ENCODE data around the gene WDR3.

Gene WDR3

DNA sequence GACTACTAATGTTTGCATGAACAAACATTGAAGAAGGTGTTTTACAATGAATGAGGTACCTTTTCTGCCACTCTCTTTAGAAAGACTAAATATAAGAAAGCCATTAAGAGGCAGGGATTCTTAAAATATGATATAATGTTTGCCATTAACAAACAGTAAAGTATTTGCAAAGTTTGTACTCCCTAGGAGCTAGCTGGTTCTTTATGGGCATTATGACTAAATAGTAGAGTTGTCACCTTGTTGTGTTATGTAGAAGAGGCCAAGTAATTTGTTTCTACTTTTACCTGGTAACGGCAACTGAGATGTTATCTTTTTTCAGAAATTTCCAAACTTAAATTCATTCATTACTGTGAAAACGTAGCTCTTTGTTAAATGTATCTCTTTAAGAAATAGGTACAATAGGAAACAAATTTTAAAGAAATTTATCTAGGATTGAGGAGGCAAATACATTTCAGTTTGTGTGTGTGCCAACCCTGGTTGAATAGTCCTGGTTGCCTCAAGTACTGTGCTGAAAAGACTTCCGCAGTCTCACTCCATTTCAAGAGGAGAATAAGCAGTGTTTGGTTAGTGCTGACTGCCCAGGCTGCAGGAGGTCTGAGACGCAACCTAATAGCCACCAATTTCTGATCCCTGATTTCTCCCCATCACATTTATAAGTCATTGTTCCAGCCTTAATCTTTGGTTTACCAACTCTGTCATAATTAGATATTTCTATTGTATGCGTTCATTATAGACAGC, 52.1 kb downstream of the WDR3 start:
- TF ChIP-seq, protein P1, sequence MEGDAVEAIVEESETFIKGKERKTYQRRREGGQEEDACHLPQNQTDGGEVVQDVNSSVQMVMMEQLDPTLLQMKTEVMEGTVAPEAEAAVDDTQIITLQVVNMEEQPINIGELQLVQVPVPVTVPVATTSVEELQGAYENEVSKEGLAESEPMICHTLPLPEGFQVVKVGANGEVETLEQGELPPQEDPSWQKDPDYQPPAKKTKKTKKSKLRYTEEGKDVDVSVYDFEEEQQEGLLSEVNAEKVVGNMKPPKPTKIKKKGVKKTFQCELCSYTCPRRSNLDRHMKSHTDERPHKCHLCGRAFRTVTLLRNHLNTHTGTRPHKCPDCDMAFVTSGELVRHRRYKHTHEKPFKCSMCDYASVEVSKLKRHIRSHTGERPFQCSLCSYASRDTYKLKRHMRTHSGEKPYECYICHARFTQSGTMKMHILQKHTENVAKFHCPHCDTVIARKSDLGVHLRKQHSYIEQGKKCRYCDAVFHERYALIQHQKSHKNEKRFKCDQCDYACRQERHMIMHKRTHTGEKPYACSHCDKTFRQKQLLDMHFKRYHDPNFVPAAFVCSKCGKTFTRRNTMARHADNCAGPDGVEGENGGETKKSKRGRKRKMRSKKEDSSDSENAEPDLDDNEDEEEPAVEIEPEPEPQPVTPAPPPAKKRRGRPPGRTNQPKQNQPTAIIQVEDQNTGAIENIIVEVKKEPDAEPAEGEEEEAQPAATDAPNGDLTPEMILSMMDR (IDR thresholded peaks at IDR 0.05), result no peak
- Histone ChIP-seq H3K9me3 (no peaks in the 10 kb centered on the region), H3K4me1 (no peaks in the 10 kb centered on the region), H3K27me3 (no peaks in the 10 kb centered on the region), H3K27ac (no peak overlapping the region), H3K36me3 (no peaks in the 10 kb centered on the region), H3K4me3 (no peak overlapping the region)
- intact Hi-C loops (cut with DNase I; ENCODE audit: low total_unique reads), result no loop called here
- DNase-seq, result no peak

DNA sequence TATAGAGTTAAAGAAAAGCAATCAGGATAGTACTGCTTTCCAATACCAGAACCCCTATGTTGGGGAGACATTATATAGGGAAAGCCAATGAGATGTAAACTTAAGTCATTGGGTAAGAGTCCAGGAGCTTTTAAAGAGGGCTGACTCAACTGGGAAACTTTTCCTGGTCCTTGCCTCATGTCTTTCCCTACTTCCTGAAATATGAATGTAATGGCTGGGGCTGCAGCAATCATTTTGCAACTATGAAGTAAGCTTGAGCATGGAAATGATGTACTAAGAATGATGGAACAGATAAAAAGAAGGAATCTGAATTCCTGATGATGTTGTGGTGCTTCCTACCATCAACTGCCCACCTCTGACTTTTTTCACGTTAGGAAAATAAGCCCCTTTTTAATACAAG, 55.7 kb downstream of the WDR3 start:
- Histone ChIP-seq H3K4me1 (no peaks in the 10 kb centered on the region), H3K27ac (no peak overlapping the region), H3K4me3 (no peak overlapping the region), H3K27me3 (no peaks in the 10 kb centered on the region), H3K36me3 (no peaks in the 10 kb centered on the region), H3K9me3 (no peaks in the 10 kb centered on the region)
- no peak for DNase-seq
- intact Hi-C loops (cut with DNase I; ENCODE audit: low total_unique reads), result no loop called here
- TF ChIP-seq, protein P1 (IDR thresholded peaks at IDR 0.05), result no peak

DNA sequence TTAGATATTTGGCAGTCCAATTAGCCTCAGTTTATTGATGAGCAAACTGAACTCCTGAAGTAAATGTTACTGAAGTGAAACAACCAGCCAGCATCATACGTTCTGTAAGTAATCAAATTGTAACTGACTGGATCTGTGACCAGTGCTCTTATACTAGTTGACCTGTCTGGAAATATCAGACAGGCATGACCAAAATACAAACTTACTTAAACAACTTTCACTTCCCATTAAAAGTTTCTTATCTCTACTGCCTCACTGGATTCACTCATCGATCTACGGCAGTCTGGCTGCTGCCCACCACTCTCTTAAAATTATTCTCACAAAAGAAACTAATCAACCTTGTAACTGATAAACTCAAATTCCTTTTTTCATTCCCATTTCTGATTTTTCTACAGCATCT, 56.4 kb downstream of the WDR3 start:
- no peak overlapping the region for H3K27ac ChIP-seq
- H3K9me3 ChIP-seq, result no peaks in the 10 kb centered on the region
- TF ChIP-seq, protein P1 (IDR thresholded peaks at IDR 0.05), result no peak
- no peak overlapping the region for H3K4me3 ChIP-seq
- no peaks in the 10 kb centered on the region for H3K36me3 ChIP-seq
- H3K27me3 ChIP-seq, result no peaks in the 10 kb centered on the region
- DNase-seq, result no peak
- no peaks in the 10 kb centered on the region for H3K4me1 ChIP-seq
- intact Hi-C loops (cut with DNase I; ENCODE audit: low total_unique reads), result no loop called here

DNA sequence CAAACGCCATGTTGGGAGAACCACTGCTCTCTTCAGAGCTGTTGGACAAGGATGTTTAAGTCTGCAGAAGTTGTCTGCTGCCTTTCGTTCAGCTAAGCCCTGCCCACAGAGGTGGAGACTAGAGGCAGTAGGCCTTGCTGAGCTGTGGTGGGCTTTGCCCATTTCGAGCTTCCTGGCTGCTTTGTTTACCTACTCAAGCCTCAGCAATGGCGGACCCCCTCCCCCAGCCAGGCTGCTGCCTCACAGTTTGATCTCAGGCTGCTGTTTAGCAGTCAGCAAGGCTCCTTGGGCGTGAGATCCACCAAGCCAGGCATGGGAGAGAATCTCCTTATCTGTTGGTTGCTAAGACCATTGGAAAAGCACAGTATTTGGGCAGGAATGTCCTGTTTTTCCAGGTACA, 74.8 kb downstream of the WDR3 start:
- H3K27ac ChIP-seq, result no peak overlapping the region
- no peaks in the 10 kb centered on the region for H3K4me1 ChIP-seq
- intact Hi-C loops (cut with DNase I; ENCODE audit: low total_unique reads), result no loop called here
- TF ChIP-seq, protein P1 (IDR thresholded peaks at IDR 0.05), result no peak
- H3K36me3 ChIP-seq, result no peaks in the 10 kb centered on the region
- H3K4me3 ChIP-seq, result no peak overlapping the region
- DNase-seq, result no peak
- peaks cover 0 to 4% (median 0%) of the 10 kb centered on the region in 3 donors for H3K9me3 ChIP-seq
- no peaks in the 10 kb centered on the region for H3K27me3 ChIP-seq

DNA sequence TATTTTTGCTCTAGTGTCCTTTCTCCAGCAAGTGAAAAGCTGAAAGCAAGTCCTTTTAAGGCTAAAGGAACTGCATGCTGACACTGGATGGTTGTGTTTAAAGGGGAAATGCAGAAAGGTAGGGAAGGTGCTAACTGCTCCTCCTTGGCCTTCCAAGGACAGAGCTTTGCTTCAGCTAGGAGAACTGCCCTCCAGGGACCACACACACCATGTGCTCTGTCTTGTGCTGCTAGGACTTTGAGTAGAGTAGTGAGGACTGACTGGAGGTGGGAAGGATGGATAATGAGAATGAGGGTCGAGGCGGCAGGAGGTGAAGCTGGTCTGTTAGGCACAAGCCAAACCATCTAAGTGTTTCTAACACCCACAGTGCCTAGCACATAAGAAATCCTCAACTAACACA, 77.9 kb downstream of the WDR3 start:
- H3K9me3 ChIP-seq, result no peaks in the 10 kb centered on the region

More for the DNA sequence above, 77.9 kb downstream of the WDR3 start:
- no peak for DNase-seq
- Histone ChIP-seq H3K27me3 (no peaks in the 10 kb centered on the region), H3K4me3 (no peak overlapping the region), H3K27ac (no peak overlapping the region), H3K4me1 (no peaks in the 10 kb centered on the region), H3K36me3 (no peaks in the 10 kb centered on the region)
- intact Hi-C loops (cut with DNase I; ENCODE audit: low total_unique reads), result no loop called here
- TF ChIP-seq, protein P1 (IDR thresholded peaks at IDR 0.05), result no peak
